ENCODE results near the gene FAM227B. TPM values are rescaled to one million over a fixed set of nuclear protein-coding genes. Genes with fewer than 3 reads are reported as not detected.
"Not testable (repeated sequence)": the region's sequence is repeated elsewhere in the genome, so short reads cannot be mapped to it uniquely, and the experiment has no call there.

FAM227B gene
- total RNA-seq, 1 donor from 2014 or later, result 3.8 TPM

GRCh38 chr15:49620199-49620598 lies 419 bp downstream of the FAM227B start:
- TF ChIP-seq, protein P1, sequence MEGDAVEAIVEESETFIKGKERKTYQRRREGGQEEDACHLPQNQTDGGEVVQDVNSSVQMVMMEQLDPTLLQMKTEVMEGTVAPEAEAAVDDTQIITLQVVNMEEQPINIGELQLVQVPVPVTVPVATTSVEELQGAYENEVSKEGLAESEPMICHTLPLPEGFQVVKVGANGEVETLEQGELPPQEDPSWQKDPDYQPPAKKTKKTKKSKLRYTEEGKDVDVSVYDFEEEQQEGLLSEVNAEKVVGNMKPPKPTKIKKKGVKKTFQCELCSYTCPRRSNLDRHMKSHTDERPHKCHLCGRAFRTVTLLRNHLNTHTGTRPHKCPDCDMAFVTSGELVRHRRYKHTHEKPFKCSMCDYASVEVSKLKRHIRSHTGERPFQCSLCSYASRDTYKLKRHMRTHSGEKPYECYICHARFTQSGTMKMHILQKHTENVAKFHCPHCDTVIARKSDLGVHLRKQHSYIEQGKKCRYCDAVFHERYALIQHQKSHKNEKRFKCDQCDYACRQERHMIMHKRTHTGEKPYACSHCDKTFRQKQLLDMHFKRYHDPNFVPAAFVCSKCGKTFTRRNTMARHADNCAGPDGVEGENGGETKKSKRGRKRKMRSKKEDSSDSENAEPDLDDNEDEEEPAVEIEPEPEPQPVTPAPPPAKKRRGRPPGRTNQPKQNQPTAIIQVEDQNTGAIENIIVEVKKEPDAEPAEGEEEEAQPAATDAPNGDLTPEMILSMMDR (IDR thresholded peaks at IDR 0.05; ENCODE audit: unreplicated experiment), result no peak
- peaks cover 18% of the 10 kb centered on the region for H3K36me3 Mint-ChIP-seq (ENCODE audit: low read depth, unreplicated experiment)
- no peak for DNase-seq (ENCODE audit: low spot score)
- peaks cover 5% of the 10 kb centered on the region for H3K9me3 Mint-ChIP-seq (ENCODE audit: unreplicated experiment)
- H3K4me3 Mint-ChIP-seq (ENCODE audit: unreplicated experiment), result peak overlapping the region; percentile 96
- peaks cover 7% of the 10 kb centered on the region for H3K27me3 Mint-ChIP-seq (ENCODE audit: unreplicated experiment)
- H3K27ac Mint-ChIP-seq (ENCODE audit: unreplicated experiment), result peak overlapping the region; percentile 98
- H3K4me1 Mint-ChIP-seq (ENCODE audit: unreplicated experiment), result peaks cover 16% of the 10 kb centered on the region

DNA sequence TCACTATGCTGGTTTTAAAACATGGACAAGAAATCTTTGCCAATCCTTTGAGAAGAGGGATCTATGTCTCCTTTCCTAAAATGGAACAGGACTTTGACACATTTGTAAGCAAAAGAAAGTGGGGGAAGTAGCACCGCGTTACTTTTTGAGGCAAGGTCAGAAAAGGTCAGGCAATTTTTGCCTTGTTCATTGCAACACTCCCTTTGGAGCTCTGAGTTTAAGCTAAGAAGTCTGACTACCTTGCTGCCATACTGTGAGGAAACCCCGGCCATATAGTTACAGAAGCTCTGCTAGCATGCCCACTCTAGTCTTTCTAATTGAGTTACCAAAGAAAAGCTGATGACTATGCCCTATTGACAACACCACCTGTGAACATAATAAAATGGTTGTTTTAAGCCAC lies 1.4 kb downstream of the FAM227B start:
- Mint-ChIP-seq H3K27ac (ENCODE audit: unreplicated experiment) (no peak overlapping the region), H3K9me3 (ENCODE audit: unreplicated experiment) (peaks cover 5% of the 10 kb centered on the region), H3K4me3 (ENCODE audit: unreplicated experiment) (no peak overlapping the region), H3K4me1 (ENCODE audit: unreplicated experiment) (peaks cover 16% of the 10 kb centered on the region), H3K27me3 (ENCODE audit: unreplicated experiment) (peaks cover 7% of the 10 kb centered on the region), H3K36me3 (ENCODE audit: low read depth, unreplicated experiment) (peaks cover 24% of the 10 kb centered on the region)
- TF ChIP-seq, protein P1 (IDR thresholded peaks at IDR 0.05; ENCODE audit: unreplicated experiment), result no peak
- no peak for DNase-seq (ENCODE audit: low spot score)

- not testable (repeated sequence) for H3K27me3 Mint-ChIP-seq (ENCODE audit: unreplicated experiment); H3K9me3 Mint-ChIP-seq (ENCODE audit: unreplicated experiment); DNase-seq (ENCODE audit: low spot score); H3K4me3 Mint-ChIP-seq (ENCODE audit: unreplicated experiment); H3K27ac Mint-ChIP-seq (ENCODE audit: unreplicated experiment); H3K4me1 Mint-ChIP-seq (ENCODE audit: unreplicated experiment)
- H3K36me3 Mint-ChIP-seq (ENCODE audit: low read depth, unreplicated experiment), result peaks cover 25% of the 10 kb centered on the region
Observed at GRCh38 chr15:49612240-49612639, 8.4 kb downstream of the FAM227B start.

DNA sequence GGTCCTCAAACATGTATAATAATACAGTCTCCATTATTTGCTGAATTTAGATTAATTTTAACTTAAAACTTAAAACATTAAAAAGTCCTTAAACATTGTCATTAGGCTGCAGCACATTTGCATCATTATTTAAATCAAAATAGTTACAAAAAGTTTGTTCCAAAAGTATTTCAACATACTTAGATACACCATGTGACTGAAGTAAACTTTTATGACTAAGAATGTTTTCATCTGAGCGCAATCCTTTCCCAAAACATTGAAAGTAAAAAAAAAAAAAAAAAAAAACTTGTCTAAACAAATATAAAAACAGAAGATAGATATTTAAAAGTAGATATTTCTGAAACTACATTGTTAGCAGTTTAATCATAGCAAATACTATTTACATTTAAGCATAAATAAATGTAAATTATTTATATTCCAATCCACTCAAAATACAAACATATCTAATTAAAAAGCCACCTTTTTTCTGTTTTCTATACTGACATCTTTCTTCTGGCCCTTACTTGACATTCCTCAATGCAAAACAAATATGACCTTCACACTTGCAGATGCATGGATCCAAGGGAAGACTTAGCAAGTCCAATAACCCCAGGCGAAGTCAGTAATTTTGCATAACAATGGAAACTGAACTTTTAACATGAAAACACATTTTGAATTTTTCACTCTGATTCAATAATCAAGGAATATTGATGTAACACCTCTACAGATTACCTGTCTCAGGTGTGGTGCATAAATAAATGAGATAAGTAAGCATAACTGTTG lies 10.3 kb downstream of the FAM227B start:
- peaks cover 1% of the 10 kb centered on the region for H3K27me3 Mint-ChIP-seq (ENCODE audit: unreplicated experiment)
- no peak for DNase-seq (ENCODE audit: low spot score)
- H3K4me1 Mint-ChIP-seq (ENCODE audit: unreplicated experiment), result peaks cover 3% of the 10 kb centered on the region
- no peak overlapping the region for H3K4me3 Mint-ChIP-seq (ENCODE audit: unreplicated experiment)
- peaks cover 16% of the 10 kb centered on the region for H3K36me3 Mint-ChIP-seq (ENCODE audit: low read depth, unreplicated experiment)
- TF ChIP-seq, protein P1 (IDR thresholded peaks at IDR 0.05; ENCODE audit: unreplicated experiment), result no peak
- H3K9me3 Mint-ChIP-seq (ENCODE audit: unreplicated experiment), result peaks cover 2% of the 10 kb centered on the region
- H3K27ac Mint-ChIP-seq (ENCODE audit: unreplicated experiment), result no peak overlapping the region

DNA sequence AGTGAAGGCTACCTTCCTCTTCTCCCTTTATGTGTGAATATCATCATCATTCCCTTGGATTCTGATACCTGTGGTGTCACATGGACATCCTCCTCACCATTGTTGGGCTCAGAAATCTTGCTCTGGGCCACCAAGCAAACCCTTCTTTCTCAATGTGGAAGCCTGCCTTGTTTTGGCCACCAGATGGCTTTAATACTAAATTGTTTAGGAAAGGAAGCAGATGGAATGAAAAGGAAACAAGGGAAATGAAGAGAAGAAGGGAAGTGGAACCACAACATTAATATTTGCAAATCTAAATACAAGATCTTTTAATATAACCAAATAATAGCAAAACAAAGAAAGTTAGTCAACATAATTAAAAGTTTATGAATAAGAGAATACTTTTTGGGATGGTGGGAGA lies 14.0 kb downstream of the FAM227B start:
- Mint-ChIP-seq H3K4me3 (ENCODE audit: unreplicated experiment) (no peak overlapping the region), H3K27me3 (ENCODE audit: unreplicated experiment) (no peaks in the 10 kb centered on the region), H3K4me1 (ENCODE audit: unreplicated experiment) (peaks cover 3% of the 10 kb centered on the region), H3K36me3 (ENCODE audit: low read depth, unreplicated experiment) (no peaks in the 10 kb centered on the region), H3K9me3 (ENCODE audit: unreplicated experiment) (no peaks in the 10 kb centered on the region), H3K27ac (ENCODE audit: unreplicated experiment) (no peak overlapping the region)
- DNase-seq (ENCODE audit: low spot score), result no peak
- TF ChIP-seq, protein P1 (IDR thresholded peaks at IDR 0.05; ENCODE audit: unreplicated experiment), result no peak
